EH (cell line): ENCODE data around the gene MEGF8.
A peak's percentile ranks its signal among the peaks of the same experiment; 100 is the strongest.

Experiments
- DNase-seq: peaks from one replicate; pipeline ENCODE4 v3.0.0-alpha.2; 2015; ENCODE audit warnings: low read depth

Gene MEGF8

DNA sequence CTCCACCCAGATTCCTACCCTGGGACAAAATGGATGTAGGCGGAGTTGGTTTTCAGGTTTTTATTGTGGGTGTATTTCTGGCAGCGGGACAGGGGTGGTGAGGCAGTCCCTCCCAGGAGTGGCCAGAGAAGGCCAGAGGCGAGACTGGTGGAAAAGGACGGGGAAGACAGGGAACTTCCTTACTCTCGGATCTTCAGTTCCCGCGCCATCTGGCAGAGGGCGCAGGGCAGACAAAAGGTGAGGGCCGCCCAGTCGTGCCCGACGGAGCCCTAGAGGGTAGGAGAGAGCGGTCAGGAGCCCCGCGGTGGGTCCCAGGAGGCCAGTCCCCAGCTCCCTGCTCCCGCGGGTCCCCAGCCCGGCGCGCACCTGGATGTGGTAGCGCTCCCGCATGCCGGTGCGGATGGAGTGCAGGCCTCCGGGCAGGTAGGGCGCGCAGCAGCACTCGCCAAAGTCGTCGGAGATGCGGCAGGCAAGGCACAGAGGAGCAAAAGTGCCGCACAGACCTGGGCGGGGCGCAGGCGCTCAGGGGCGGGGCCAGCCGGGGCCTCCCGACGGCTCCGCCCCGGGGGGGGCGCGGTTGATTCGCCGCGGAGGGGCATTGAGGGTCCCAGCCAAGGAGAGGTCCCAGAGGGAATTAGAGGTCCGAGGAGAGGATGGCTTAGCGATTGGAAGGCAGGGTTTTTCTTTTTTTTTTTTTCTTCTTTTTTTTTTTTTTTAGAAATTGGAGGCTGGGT is 61.7 kb downstream of the MEGF8 start:
- peak; percentile 67 for DNase-seq

DNA sequence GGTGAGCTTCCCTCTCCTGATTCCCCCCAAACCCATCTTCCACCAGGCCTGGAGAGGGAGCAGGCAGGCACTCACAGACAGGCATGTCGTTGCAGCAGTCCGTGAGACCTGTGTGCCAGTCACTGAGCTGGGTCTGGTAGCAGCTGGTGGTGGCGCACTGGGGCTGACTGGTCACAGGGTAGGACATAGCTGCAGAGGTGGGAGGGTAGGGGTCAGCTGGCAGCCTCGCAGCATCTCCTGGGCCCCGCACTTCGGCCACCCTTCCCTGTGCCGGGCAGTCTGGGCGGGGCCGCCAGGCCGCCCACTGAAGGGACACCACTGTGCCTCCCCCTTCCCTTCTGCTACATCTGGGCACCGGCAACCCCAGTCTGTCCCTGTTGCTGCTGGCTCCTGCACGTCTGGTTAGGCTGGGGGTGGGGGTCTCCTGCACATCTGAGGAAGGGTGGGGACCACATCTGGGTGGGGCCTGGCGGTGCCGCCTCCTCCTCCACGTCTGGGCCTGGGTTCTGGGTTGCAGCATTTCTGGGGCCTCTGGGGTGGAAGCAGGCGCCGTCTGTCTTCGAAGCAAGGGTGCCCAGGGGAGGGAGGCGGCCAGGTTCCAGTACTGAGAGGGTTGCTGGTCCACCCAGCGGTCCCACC is 63.5 kb downstream of the MEGF8 start:
- no peak for DNase-seq

DNA sequence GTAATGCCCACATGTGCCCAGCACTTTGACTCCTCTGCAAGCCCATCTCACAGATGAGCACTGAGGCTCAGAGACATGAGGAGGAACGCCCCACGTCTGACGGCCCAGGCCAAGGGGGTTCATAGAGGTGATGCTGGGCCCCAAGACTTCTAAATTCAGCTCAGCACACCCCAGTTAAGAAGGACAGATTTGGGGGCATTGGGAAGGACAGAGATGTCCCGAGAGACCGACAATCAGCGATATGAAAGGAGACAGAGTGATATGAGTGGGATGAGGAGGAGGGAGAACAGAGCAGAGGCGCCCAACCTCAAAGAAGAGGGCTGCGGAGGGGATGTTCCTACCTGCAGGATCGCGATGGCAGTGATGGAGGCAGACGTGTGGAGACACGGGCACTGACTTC is 64.5 kb downstream of the MEGF8 start, which contains the start of gene CNFN:
CNFN (minus strand) TSS at position 399 of the 400 bp plus-strand sequence. CDS start 1,260 bp downstream, outside the sequence.
- DNase-seq: no peak

DNA sequence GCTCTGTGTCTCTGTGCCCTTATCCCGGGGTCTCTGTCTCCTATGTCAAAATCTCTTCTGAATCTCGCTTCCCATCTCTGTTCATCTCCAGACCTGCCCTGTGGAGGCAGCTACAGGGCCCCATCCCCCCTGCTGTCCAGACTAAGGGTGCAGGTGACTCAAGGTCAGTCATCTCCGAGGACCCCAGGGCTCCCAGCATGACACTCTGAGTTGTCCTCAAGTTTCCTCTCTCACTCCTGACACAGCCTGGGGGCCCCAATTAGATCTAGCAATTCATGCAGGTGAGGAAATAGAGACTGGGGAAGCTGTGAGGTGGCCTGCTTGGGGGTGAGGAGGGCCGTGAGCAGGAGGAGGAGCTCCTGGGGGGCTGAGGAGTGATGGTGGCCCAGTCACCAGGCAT is 66.7 kb downstream of the MEGF8 start:
- no peak for DNase-seq

DNA sequence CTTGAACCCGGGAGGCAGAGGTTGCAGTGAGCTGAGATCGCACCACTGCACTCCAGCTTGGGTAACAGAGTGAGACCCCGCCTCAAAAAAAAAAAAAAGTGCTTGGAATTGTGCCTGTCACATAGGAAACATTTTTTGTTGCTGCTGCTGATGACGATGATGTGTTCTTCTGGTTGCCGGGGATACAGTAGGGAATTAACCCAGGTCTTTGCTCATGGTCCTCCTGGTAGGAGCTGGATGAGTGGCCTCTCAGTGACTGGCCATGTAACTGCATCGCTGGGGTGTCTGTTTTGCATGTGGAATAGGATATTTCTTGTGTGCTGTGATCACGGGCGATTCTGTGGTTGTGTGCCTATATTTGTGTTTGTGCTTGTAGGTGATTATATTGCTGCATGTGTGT is 69.3 kb downstream of the MEGF8 start:
- no peak for DNase-seq

DNA sequence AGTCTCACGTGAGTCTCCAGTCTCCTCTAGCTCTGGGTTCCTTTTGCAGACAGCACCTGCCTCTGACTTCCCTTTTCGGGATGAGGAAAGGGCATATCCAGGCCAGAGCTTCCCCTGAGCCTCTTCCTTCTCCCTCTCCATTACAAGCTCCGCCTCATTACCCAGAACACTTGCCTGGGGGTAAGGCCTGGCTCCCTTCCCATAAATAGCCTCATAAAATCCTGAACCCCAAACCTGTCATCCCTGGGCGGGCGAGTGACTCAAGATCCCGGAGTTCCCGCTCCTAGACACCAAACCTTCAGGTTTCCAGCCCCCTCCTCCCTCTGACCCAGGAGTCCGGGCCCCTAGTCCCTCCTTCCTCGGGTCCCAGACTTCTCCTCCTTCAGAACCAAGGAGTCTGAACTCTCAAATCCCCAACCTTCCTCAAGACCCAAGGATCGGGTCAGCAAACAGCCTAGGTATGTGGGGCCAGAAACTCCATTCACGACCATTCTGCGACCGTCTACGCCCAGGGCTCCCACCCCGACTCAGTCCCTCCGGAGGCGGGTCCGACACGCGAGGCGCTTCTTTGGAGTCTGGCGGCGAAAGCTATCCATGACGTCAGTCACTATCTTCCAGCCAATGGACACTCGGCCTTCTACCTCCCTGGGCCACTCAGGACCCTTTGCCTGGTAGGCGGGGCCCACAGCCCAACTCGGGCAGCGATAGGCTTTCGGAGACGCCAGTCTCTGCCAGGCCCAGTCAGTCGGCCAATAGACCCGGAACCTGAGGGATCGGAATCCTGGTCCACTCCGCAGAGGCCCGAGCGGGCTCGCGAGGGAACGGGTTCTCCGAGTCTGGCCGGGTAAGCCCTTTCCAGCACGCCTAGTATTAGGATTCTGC is 71.2 kb downstream of the MEGF8 start:
- peak; percentile 99 for DNase-seq

DNA sequence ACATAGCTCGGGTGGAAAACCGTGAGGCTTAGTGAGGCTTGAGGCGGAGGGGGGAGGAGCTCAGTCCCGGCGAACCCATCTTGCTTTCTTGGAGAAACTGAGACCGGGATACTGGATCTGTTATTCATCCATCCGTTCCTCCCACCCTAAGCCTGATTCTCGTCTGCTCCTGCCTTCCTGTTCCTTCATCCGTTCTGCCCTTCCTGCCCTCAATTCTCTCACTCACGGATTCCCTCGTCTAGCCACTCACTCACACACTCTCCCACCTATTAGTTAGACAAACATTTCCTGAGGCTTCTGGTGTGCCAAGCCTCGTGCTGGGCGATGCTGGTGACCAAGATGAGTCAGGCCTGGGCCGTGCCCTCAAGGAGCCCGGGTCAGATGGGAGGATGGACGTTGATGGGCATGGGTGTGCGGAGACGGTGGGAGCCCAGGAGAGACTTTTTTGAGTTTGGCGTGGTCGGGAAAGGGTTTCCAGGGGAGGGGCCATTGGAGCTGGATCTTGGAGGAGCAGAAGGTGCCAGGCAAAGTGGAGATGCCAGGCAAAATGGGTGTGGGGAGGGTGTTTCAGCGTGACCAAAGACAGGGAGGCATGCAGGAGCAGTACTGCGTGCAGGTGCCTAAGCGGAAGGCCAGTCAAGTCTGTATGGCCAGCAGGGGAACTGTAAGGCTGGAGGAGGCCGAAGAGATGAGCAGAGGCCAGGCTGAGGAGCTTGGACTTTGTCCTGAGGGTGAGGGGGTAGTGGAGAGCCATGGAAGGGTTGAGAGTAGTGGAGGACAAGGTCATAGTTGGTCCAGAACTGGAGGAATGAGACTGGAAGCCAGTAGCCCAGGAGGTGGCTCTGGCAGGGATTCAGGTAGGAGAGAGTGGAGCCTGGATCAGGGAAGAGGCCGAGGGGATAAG is 72.1 kb downstream of the MEGF8 start:
- no peak for DNase-seq

DNA sequence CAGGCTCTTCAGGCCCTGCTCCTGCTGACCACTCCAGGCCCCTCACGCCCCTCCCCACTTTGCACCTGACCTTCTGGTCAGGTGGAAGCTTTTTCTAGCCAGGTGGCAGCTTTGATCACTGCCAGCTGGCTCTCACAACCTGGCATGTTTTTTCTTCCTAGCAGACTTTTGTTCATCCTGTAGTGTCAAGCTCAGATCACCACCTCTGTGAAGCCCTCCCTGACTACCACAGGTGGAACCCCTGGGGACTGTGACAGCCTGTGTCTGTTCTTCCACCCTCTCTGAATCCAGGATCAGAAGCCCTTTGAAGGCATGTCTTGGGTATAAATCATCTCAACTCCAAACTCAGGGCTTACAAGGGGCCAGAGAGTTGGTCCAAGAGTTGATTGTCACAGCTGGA is 75.0 kb downstream of the MEGF8 start:
- DNase-seq: no peak

DNA sequence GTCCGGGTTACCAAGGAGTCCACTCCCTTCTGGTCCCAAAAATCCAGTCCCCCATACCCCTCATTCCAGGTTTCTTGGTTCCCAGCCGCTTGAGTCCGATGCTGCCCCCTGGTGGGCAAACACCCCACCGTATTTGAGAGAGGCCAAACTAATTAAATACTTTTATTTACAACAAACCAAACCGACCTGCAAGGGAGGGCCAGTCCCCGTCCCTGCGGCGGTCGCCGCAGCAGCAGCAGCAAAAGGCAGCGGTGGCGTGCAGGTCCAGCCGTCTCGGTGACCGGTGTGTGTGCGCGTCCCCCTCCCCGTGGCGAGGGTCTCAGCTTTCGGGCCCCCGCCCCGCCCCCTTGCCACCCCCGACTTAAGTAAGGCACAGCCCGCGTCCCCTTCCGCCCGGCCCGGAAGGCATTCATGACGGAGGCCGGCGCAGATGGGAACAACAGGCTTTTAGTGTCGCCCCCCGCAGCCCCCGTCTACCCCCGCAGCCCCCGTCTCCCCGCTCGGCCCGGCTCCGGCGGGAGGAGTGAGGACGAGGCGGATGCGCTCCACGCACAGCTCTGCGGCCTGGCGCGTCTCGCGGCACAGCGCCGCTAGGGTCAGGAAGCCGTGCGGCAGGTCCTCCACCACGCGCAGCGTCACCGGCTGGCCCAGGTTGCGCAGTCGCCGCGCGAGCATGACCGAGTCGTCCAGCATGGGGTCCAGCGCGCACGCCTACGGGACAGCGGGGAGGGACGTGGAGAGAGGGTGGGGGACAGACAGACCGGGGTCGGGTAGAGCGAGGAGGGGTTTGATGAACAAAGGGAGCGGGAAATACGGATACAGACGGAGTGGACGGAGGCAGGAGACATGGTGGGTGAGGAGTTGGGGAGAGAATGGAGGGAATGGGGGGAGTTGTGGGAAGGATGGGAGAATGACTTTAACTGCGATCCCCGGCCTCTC is 76.2 kb downstream of the MEGF8 start:
- peak; percentile 70 for DNase-seq

DNA sequence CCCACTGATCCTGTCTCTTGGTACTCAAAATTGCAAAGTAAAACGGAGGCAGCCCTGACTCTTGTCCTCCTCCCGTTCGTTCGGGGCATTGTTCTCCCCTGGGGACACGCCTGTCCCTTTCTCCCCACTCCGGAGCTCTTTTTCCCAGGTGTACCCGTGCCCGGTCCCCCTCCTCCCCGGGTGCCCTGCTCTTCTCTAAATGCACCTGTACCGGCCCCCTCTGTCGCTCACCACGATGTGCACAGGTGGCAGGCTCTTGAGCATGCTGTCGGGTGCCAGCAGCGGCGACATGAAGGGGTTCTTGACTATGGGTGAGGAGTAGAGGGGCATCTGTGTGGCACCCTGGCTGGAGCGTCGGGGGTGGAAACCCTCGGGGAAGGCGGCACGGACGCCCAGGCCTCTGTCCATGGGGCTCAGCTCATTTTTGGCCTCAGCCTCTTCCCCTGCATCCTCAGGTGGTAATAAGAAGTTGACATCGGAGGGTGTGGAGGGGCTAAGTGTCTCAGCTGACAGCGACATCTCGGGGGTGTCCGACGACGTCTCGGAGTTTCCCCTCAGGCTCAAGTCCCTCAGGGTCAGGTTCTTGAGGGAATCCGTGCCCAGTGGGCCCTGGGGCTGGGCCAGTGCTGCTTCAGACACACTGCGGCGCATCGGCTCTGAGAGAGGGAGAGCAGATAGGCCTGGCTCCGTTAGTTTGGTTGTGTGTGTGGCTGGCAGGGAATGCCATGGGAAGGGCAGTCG is 77.1 kb downstream of the MEGF8 start:
- no peak for DNase-seq

DNA sequence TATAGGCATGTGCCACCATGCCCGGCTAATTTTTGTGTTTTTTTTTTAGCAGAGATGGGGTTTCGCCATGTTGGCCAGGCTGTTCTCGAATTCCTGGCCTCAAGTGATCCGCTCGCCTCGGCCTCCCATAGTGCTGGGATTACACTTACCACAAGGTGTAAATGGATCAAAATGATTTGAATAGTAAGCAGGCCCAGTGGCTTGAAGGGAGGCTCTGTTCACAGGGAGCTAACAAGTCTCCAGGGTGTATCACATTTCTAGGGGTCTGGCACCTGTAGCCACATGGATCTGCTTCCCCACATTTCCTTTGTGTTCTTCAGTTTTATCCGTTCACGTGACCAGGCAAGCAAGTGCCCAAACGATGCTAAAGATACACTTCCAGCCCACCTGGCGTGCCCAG is 78.2 kb downstream of the MEGF8 start:
- no peak for DNase-seq

DNA sequence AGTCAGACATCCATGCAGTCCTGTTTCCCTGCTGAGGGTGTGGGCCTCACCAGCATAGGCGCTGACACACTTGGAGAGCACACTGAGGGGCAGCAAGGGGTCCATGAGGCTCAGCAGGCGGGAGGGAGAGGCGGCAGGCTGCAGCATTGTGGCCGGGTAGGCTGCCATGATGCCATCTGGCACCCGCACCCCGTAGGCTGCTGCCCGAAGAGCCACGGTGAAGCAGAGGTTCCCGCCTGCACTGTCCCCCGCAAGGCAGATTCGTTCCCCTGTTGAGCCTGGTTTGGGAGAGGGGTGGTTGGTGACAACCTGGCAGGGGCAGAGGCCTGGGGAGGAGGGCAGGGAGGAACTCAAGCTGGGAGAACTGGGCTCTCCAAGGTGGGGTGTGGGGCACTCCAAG is 80.7 kb downstream of the MEGF8 start:
- DNase-seq: no peak

DNA sequence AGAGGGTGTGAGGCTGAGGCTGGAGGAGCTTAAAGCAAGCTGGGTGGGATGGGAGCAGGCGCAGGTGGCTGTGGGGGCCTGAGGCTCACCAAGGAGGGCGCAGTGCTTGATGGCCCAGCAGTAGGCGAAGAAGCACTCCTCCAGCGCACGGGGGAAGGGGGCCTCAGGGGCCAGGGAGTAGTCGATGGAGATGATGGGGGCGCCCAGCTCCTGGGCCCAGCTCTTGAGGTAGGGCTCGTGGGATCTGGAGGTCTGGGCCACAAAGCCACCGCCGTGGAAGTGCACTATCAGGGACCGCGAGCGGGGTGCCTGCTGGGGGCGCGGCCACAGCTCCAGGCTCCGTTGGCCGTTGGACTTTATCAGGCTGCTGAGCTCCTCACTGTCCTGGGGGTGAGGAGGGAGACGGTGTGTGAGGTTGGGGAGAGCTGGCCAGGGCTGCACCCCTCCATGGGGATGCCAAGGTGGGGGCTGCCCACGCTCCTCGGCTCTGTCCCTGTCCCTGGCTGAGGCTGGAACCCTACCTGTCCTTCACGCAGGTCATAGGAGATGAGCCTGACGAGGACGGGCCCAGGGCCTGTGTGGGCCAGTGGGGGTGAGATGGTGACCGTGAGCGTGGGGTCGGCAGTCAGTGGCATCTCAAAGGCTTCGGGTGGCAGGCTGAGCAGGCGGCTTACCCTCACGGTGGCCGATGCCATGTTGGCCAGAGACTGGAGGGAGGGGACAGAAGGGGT is 81.8 kb downstream of the MEGF8 start:
- DNase-seq: no peak

DNA sequence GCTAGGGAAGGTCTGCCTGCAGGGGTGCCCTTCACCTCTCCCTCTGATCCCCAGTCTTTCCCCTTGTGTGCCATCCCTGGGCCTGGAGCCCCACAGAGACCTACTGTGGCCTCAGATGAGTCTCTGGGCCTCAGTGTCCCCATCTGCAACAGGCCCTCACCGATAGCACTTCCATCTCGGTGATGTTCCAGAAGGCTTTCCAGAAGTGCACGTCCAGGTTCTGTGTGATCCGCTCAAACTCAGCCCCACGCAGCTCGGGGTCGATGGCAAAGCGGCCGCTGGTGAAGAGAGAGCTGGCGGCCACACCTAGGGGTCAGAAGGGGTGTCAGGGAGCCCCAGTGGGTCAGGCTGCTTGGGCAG is 82.4 kb downstream of the MEGF8 start:
- DNase-seq: no peak

DNA sequence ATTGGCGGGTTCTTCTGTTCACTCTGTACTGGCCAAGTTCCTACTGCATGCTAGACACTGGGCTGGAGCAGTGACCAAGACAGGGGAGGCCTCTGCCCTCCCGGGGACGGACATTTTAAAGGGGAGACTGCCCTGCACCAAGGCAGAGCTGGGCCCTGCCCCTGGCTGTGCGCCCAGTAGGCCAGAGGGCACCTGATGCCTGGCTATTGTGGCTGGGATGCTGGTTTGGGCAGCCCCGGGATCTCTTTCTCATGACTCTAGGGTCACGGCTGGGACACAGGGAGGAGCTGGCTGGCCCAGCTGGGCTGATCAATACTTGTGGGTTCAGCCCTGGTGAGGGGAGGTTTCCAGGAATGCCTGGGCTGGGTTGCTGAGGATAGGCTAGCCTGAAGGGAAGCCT is 84.0 kb downstream of the MEGF8 start:
- no peak for DNase-seq

DNA sequence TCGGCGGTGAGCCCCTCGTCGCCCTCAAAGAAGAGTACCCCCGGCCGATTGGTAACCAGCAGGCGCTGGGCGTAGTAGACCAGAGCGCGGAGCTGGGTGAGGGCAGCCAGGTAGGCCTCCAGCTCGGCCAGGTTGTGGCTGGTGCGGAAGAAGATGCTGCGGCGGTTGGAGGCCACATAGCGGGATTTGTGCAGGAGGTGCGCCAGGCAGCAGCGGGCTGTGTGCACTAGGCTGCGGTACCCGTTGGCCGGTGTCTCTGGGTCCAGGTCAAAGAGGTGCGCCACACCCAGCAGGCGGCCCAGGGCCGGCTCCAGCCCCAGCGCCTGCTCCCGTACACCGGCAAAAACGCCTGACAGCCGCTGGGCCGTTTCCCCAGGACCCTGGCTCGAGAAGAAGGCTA is 84.9 kb downstream of the MEGF8 start:
- no peak for DNase-seq

DNA sequence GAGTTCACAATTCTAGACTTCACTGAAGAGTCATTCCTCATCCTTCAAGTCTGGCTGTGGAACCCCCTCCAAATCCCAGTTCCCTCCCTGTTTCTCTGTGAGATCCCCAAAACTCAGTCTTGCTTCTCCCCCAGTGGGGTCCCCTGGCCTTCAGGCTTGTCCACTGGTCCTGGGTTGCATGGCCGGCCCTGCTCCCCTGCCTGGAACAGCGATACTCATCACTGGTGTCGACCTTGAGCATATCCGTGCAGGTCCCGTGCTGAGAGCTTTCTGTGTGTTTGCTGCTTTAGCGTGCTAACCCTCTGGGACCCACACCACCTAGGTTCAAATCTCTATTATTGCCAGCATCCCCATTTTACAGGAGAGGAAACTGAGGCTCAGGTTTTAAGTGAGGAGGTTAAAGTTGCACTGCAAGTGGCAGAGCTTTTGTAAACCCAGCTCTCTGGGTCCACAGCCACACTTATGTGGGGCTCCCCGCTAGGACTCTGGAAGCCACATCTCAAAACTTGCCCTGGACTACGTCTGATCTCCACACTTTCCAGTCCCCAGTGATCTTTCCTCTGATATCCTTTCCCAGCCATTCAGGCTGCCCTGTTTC is 86.2 kb downstream of the MEGF8 start:
- no peak for DNase-seq

DNA sequence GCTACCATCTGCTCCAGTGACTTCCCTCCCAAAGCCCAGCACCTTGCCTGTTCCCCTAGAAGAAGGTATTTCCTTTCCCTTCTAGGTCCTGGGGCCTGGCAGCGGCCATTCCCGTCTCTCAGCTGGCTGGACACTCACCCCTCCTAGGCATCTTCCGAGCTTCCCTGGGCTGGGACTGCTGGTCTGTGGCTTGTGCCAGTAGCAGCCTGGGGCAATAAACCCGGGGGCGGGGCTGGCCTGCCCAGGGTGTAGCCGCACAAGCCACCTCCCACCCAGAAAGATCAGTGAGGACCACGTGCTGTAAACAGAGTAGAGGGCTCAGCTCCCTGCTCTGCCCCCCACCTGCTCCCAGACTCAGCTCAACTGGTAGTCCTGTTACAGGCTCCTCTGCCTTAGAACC is 86.8 kb downstream of the MEGF8 start:
- DNase-seq: peak; percentile 52

DNA sequence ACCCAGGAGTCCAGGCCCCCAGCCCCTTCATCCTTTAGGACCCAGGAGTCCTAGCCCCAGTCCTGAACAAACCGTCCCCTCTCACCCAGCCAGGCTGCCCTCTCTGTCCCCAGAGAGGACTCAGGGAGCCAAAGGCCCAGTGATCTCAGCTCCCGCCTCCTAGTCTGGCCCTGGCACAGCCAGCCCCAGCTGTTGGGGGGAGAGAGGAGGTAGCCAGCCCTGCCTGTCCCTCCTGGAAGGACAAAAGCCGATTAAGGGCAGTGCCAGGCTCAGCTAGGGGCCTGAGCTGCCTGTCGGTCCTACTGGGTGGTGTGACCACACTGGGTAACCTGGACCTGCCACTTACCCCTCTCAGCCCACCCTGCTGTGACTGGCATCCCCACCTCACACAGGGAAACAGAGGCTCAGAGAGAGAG is 87.2 kb downstream of the MEGF8 start:
- no peak for DNase-seq
